ENCODE results near the gene SLC41A3. TPM values are rescaled to one million over a fixed set of nuclear protein-coding genes. Genes with fewer than 3 reads are reported as not detected.

SLC41A3 gene
- total and polyA plus RNA-seq, 2 experiments from 2014 or later: 33.4 to 55.1 TPM

DNA sequence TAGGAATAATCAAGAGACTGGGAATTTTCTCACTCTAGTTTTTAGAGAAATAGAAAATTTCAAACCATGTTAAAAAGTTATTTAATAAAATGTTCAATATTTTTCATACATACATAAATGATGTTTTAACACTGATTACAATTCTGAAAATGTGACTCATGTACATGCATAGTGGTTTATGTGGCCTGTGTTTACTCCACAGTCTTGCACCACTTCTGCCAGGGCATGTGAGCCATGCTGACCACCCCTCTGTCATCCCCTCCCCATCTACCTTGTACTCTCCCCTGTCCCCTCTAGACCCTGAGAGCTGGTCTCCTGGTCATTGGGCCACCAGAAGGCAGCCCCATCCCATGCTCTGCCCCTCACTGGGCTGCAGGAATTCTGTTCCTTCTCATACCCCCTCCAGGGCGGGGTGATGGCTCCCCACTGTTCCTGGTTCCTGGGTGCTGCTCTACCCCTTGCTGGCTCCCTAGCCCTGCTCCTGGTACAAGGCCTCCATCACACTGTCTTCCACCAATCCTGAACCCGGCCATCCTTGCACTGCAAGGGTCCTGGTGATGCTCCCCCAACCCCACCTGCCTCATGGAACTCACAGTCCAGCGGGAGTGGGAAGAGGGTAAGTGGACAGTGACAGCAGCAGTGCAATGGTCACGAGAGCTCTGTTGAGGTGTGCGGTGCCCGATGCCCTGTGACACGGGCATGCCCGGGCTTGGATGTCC is 24.2 kb upstream of the SLC41A3 start:
- DNase-seq (ENCODE audit: low read depth in 1 of 2, low spot score in 1 of 2): no peak
- H3K4me1 ChIP-seq (ENCODE audit: low read depth): no peaks in the 10 kb centered on the region
- H3K4me3 ChIP-seq: no peak overlapping the region
- no peaks in the 10 kb centered on the region for H3K36me3 ChIP-seq
- no peak overlapping the region for H3K27ac ChIP-seq
- no peaks in the 10 kb centered on the region for H3K9me3 ChIP-seq (ENCODE audit: low read depth)
- no peak for TF ChIP-seq CTCF (IDR thresholded peaks at IDR 0.05; ENCODE audit: low read depth, low read length)
- no peaks in the 10 kb centered on the region for H3K27me3 ChIP-seq

- no peak for TF ChIP-seq CTCF (IDR thresholded peaks at IDR 0.05; ENCODE audit: low read depth, low read length)
- DNase-seq (ENCODE audit: low read depth in 1 of 2, low spot score in 1 of 2): no peak
Observed at GRCh38 chr3:126107203-126107939, 23.4 kb upstream of the SLC41A3 start.

GRCh38 chr3:126106336-126107202 is 22.6 kb upstream of the SLC41A3 start:
- Histone ChIP-seq H3K9me3 (ENCODE audit: low read depth) (no peaks in the 10 kb centered on the region), H3K4me1 (ENCODE audit: low read depth) (no peaks in the 10 kb centered on the region)
- DNase-seq (ENCODE audit: low read depth in 1 of 2, low spot score in 1 of 2): no peak

More at GRCh38 chr3:126107203-126107939, 23.4 kb upstream of the SLC41A3 start:
- Histone ChIP-seq H3K36me3 (no peaks in the 10 kb centered on the region), H3K4me3 (no peak overlapping the region), H3K27ac (no peak overlapping the region), H3K9me3 (ENCODE audit: low read depth) (no peaks in the 10 kb centered on the region), H3K4me1 (ENCODE audit: low read depth) (no peaks in the 10 kb centered on the region), H3K27me3 (no peaks in the 10 kb centered on the region)

GRCh38 chr3:126105691-126106187 is 21.8 kb upstream of the SLC41A3 start:
- H3K4me3 ChIP-seq: no peak overlapping the region
- H3K4me1 ChIP-seq (ENCODE audit: low read depth): no peaks in the 10 kb centered on the region
- H3K27me3 ChIP-seq: no peaks in the 10 kb centered on the region
- H3K27ac ChIP-seq: no peak overlapping the region
- H3K9me3 ChIP-seq (ENCODE audit: low read depth): no peaks in the 10 kb centered on the region
- no peak for DNase-seq (ENCODE audit: low read depth in 1 of 2, low spot score in 1 of 2)
- TF ChIP-seq CTCF (IDR thresholded peaks at IDR 0.05; ENCODE audit: low read depth, low read length): no peak
- H3K36me3 ChIP-seq: no peaks in the 10 kb centered on the region

More at GRCh38 chr3:126106336-126107202, 22.6 kb upstream of the SLC41A3 start:
- Histone ChIP-seq H3K4me3 (no peak overlapping the region), H3K36me3 (no peaks in the 10 kb centered on the region), H3K27me3 (no peaks in the 10 kb centered on the region), H3K27ac (no peak overlapping the region)
- TF ChIP-seq CTCF (IDR thresholded peaks at IDR 0.05; ENCODE audit: low read depth, low read length): no peak

Data from cardiac muscle cell (in vitro differentiated cells and primary cell).